H1 (cell line): ENCODE measurements around the gene RPS27.

ENCODE experiments used
- BCL11A ChIP-seq, 2 experiments: IDR thresholded peaks; one replicate each; pipeline ENCODE4 v1.6.1; 2011; ENCODE audit warnings: low read depth in 2 of 2, low read length in 2 of 2, mild to moderate bottlenecking in 2 of 2
- CEBPB ChIP-seq: IDR thresholded peaks from 2 replicates; pipeline ENCODE4 v1.6.1; 2012; ENCODE audit warnings: low read depth, low read length
- CREB1 ChIP-seq: IDR thresholded peaks from 2 replicates; pipeline ENCODE4 v1.6.1; 2012; ENCODE audit warnings: inconsistent platforms
- CTCF ChIP-seq, 3 experiments: IDR thresholded peaks; 1 replicate in 2 of 3; 2 replicates in 1 of 3; pipeline versions ENCODE4 v1.5.1 to v1.6.1; 2011; ENCODE audit warnings: low read length in 3 of 3, mild to moderate bottlenecking in 3 of 3, inconsistent platforms in 2 of 3, low read depth in 1 of 3, moderate library complexity in 1 of 3; ENCODE audit not compliant: insufficient read depth in 1 of 3; ENCODE audit errors: control extremely low read depth in 1 of 3
- EGR1 ChIP-seq: IDR thresholded peaks from 2 replicates; pipeline ENCODE4 v1.6.1; 2011; ENCODE audit warnings: low read depth, low read length, borderline replicate concordance
- JUN ChIP-seq: IDR thresholded peaks from 2 replicates; pipeline ENCODE4 v1.6.1; 2011; ENCODE audit warnings: low read depth, mild to moderate bottlenecking, improper control_type of control experiment, low read length
- POLR2A ChIP-seq, 2 experiments: IDR thresholded peaks; 1 replicate in 1 of 2; 2 replicates in 1 of 2; pipeline ENCODE4 v1.6.1; 2011; ENCODE audit warnings: low read depth in 2 of 2, low read length in 2 of 2, mild to moderate bottlenecking in 2 of 2; ENCODE audit errors: control extremely low read depth in 1 of 2
- POLR2AphosphoS5 ChIP-seq: IDR thresholded peaks from 2 replicates; pipeline ENCODE4 v1.6.1; 2011; ENCODE audit warnings: low read depth, low read length
- RAD21 ChIP-seq, 2 experiments: IDR thresholded peaks in 1 of 2; conservative IDR thresholded peaks in 1 of 2; 2 replicates each; pipeline ENCODE4 v1.6.1; 2011; ENCODE audit warnings: low read depth in 2 of 2, low read length in 2 of 2, improper control_type of control experiment in 1 of 2, inconsistent platforms in 1 of 2, mild to moderate bottlenecking in 1 of 2, moderate library complexity in 1 of 2
- SIRT6 ChIP-seq: IDR thresholded peaks from one replicate; pipeline ENCODE4 v1.7.1; 2012; ENCODE audit warnings: low read length, inconsistent platforms
- SP1 ChIP-seq: IDR thresholded peaks from 2 replicates; pipeline ENCODE4 v1.6.1; 2011; ENCODE audit warnings: low read depth, low read length
- SUZ12 ChIP-seq: fragments of 200-600 bp; sonication (generic); IDR thresholded peaks from 2 replicates; pipeline ENCODE4 v1.6.1; 2012; ENCODE audit warnings: mild to moderate bottlenecking, inconsistent platforms, low read length, moderate library complexity, mixed read lengths
- TAF1 ChIP-seq: IDR thresholded peaks from 2 replicates; pipeline ENCODE4 v1.6.1; 2011; ENCODE audit warnings: mild to moderate bottlenecking, low read depth, low read length
- TF ChIP-seq, protein P1 (sequence below): IDR thresholded peaks from 2 replicates; pipeline ENCODE4 v1.6.1; 2012; ENCODE audit warnings: inconsistent platforms

GRCh38 chr1:153944827-153945117 is 45.8 kb upstream of the RPS27 start:
- TF ChIP-seq, protein P1, sequence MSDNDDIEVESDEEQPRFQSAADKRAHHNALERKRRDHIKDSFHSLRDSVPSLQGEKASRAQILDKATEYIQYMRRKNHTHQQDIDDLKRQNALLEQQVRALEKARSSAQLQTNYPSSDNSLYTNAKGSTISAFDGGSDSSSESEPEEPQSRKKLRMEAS = no peak
- TF ChIP-seq JUN = no peak
- TF ChIP-seq CTCF (IDR thresholded peaks at IDR 0.05; ENCODE audit: control extremely low read depth in 1 of 3, insufficient read depth in 1 of 3, low read depth in 1 of 3, low read length in 3 of 3) = no peak
- no peak for TF ChIP-seq RAD21 (IDR thresholded peaks at IDR 0.05 in 1 of 2, conservative IDR thresholded peaks at IDR 0.05 in 1 of 2; ENCODE audit: low read depth in 2 of 2, low read length in 2 of 2)
- no peak for TF ChIP-seq POLR2A (IDR thresholded peaks at IDR 0.05; ENCODE audit: control extremely low read depth in 1 of 2, low read depth in 2 of 2, low read length in 2 of 2)
- TF ChIP-seq BCL11A (IDR thresholded peaks at IDR 0.05; ENCODE audit: low read depth in 2 of 2, low read length in 2 of 2) = no peak
- no peak for TF ChIP-seq SIRT6
- no peak for TF ChIP-seq CEBPB
- TF ChIP-seq TAF1 = no peak
- no peak for TF ChIP-seq CREB1
- no peak for TF ChIP-seq POLR2AphosphoS5
- TF ChIP-seq SUZ12 = no peak
- no peak for TF ChIP-seq EGR1
- no peak for TF ChIP-seq SP1
